GM19239 (cell line): ENCODE measurements around the gene PDCD1LG2.
"Not testable (repeated sequence)": the region's sequence is repeated elsewhere in the genome, so short reads cannot be mapped to it uniquely, and the experiment has no call there.

Experiments
- DNase-seq: peaks from one replicate; pipeline ENCODE4 v3.0.0; 2011; ENCODE audit warnings: low spot score; ENCODE audit not compliant: insufficient read length
- FAIRE-seq: peaks from 2 replicates; lab custom pipeline; 2011; peaks lifted over from hg19 to GRCh38; lab: Jason Lieb, UNC

Gene PDCD1LG2

DNA sequence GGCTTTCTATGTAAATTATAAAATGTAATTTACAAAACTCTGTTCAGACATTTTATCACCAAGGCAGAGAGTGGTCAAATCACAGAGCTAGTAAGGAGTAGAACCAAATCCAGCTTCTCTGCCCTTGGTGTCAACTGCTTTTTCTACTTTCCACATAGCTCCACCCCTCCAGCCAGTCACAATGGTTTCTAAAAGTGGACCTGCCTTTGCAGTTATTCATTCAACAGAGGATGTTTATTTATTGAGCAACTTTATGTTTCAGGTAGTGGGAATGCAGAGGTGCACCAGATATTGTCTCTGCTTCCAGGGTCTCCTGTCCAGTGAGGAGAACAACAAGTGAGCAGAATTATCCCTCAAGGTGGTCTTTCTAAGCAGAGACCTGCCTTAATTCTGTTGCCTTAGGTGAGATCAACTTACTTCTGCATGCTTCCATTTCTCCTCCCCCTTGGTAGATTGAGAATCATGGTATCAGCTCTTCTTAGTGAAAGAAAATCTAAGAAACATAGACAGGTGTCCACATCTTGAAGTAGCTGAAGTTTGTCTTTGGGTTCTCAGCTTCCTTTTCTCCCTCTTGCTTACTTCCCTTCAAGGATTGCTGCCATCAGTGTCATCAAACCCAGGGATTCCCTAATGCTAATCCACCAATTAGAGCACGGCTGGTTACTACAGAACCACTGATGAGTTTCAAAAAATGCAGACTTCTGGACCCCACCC is 17.2 kb upstream of the PDCD1LG2 start:
- DNase-seq (no peak), FAIRE-seq (peak; percentile 66)

DNA sequence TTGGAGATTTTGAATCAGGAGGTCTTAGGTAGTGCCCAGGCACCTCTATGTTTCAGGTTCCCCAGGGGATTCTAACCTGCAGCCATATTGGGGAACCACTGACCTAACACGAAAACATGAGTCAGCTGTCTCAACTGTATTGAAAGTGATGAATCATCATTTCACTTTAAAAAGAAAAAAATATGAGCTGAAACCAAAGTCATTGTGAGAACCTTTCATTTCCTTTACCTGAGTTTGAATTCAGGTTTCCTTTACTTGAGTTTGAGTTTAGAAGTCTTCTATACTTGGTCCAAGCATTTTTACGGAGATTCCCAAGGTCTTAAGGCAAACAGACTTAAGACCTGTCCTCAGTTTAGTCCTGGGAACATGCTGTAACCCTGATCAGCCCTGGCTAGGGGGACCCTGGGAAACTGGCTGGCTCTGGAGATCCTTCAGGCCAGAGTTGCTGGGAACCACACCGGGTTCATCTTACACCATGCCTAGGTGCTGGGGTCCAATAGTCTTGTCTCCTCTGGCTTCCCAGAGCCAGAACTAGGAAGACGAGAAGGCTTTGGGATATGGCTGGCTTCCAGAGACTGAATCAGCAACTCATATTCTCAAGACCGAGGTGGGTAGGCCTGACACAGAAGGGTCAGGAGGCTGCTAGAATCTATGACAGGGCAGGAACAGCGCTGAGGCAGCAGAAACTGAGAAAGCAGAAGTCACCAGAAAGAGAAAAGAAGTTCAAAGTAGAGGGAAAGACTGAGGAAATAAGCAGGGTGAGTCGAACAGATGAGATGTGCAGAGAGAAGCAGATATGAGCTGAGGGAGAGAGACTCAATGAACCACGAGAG is 16.4 kb upstream of the PDCD1LG2 start:
- DNase-seq: no peak
- FAIRE-seq: peak; percentile 99

DNA sequence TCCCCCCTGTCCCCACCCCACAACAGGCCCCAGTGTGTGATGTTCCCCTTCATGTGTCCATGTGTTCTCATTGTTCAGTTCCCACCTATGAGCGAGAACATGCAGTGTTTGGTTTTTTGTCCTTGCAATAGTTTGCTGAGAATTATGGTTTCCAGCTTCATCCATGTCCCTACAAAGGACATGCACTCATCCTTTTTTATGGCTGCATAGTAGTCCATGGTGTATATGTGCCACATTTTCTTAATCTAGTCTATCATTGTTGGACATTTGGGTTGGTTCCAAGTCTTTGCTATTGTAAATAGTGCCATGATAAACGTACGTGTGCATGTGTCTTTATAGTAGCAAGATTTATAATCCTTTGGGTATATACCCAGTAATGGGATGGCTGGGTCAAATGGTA is 15.6 kb upstream of the PDCD1LG2 start:
- not testable (repeated sequence) for FAIRE-seq, DNase-seq

DNA sequence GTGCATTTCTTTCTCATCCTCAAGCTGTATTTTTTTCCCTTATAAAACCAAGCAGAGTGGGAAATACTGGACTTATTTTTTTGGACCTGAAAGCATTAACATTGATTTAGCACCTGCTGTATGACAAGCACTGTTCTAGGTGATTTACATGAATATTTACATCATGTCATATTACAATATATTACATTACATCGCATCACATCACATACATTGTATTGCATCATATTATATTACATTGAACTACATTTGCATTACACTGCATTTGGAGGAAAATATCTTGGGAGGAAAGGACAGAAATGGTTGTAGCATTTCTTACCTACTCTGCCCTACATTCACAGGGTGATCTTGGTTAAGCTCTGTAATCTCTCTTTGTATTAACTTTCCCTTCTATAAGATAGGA is 11.2 kb upstream of the PDCD1LG2 start:
- DNase-seq: no peak

DNA sequence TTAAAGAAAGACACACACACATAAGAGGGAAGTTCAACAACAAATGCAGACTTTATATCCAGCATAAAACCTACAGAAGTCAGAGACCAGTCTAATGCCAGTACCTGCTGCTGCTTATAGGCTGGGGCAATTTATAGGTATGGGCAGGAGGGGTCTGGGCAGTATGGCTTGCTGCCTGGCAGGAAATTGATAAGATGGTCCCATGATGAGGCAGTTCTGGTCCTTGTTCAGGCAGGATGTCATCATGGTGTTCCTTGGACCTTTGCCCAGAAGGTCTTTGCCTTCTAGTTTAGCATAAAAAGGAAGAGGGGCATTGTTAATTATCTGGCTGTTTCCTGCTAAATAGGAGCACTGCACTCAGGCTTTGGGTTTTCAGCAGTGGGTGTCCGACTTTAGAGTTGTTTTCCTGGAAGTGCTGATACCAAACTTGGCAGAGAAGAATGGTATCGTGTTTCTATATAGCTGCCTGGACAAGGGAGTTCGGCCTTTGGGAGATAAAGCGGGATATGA is 10.4 kb upstream of the PDCD1LG2 start:
- FAIRE-seq (no peak), DNase-seq (no peak)

More for the DNA sequence above, 11.2 kb upstream of the PDCD1LG2 start:
- FAIRE-seq: no peak

DNA sequence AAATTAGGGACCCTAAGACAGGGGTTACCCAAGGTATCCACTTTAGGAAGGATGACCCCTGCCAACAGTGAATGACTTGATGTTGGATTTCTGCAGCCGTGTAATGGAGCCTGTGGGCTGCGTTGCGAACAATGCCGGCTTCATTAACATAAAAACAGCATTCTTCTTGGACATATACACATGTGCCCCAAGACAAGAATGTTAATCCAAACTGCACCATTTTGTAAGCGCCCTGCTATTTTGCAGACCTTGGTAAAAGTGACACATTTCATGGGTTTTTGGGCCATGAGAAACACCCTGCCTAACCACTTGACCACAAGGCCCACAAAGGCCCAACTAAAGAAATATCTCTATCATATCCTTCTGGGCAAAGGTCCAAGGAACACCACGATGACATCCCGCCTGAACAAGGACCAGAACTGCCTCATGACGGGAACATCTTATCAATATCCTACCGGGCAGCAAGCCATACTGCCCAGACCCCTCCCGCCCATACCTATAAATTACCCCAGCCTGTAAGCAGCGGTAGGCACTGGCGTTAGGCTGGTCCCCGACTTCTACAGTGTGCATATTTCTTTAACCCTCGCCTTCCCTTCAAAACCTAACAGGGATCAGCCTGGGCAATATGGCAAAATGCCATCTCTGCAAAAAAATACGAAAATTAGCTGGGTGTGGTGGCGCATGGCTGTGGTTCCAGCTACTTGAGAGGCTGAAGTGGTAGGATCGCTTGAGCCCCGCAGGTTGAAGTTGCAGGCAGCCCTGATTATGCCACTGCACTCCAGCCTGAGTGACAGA is 9.7 kb upstream of the PDCD1LG2 start:
- FAIRE-seq (no peak), DNase-seq (no peak)

DNA sequence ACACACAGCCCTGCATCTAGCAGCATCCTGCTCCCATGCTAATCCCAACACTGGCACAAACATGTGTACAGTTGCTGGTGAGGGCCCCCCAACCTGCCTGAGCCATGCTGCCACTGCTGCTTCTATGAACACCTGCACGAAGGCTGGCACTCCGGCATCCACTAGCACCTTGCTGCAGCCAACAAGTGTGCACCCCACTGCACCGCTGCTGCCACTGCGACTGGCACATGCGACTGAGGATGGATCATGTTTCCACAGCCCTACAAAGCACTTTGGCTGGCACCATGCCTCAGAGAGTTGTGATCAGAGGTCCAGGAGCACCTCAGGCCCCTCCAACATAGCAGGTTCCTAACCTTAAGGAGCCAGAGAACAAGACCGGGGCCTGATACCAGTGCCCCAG is 7.8 kb upstream of the PDCD1LG2 start:
- DNase-seq (no peak), FAIRE-seq (no peak)

DNA sequence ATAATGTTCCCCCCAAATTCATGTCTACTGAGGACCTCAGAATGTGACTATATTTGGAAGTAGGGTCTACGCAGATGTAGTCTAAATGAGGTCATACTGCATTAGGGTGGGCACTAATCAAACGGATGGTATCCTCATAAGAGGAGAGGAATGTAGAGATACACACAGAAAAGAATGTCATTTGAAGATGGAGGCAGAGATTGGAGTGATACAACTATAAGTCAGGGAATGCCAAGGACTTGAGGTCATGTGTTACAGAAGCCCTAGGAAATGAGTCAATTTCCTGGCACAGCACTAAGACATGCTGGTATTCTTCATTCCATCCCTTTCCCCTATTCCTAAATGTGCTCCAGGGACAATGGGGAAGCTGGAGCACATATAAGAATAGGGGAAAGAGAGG is 758 bp upstream of the PDCD1LG2 start:
- DNase-seq: no peak
- FAIRE-seq: peak; percentile 80

DNA sequence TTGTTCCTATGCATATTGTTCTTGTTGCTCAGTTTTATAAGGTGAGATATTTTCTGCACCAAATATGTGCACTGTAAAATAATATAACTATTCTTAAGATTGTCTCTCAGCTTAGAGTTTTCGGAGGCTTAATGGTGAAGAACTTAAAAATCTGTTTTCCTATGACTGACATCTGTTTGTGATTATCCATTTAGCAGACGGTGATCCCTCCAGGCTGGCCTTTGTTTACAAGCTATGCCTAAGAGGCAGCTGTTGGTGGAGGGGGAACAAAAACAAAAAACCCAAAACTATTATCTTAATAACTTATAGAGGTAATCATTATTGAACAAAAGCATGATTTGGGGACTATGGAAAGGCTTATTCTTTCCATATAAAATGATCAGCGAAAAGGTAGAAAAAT is 658 bp downstream of the PDCD1LG2 start:
- FAIRE-seq (peak; percentile 44), DNase-seq (no peak)

DNA sequence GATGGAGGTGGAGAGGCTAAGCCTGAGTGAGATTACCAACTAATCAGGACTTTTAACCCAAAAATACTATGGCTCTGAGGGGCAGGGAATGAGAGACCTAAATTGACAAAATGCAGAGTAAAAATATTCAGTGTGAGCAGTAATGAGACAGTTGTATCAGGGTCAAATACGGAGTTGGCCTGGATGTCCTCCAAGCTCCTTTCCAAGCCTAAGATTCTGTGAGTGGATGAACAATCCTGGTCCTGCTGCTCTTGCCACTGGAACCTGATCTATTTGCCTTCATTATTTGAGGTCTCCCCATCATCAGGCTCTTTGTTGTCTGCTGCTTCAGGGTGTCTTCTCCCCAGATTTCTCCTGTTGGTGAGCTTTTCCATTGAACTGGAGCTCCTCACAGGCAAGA is 1.1 kb downstream of the PDCD1LG2 start:
- FAIRE-seq: peak; percentile 77
- DNase-seq: no peak

DNA sequence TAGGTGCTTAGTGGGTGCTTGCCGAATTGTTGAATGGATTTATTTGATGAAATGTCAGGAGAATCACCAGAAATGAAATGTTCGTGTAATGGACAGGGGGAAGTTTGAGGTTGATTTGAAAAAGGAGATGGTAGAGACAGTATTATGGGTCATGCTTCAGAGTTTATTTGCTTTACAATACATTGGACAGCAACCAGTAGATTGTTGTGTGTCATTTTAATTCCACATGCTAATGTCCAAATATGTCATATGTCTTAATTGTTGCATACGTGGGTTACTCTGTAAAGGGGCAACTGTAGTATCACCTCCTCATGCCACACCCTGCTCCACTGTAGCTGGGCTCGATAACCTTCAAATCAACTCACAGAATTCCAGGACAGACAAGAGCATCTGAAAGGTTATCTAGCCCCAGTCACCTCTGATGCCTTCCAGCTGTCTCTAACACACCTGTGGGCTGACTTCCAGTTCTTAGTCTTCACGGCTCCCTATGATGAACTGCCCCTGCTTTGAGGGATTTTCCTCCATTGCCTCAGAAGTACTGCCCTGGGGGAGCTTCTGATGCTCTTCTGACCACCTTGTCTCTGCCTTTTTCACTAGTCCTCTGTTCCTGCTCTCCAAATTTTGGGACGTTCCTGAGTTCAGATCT is 1.7 kb downstream of the PDCD1LG2 start:
- DNase-seq (no peak), FAIRE-seq (peak; percentile 8)

DNA sequence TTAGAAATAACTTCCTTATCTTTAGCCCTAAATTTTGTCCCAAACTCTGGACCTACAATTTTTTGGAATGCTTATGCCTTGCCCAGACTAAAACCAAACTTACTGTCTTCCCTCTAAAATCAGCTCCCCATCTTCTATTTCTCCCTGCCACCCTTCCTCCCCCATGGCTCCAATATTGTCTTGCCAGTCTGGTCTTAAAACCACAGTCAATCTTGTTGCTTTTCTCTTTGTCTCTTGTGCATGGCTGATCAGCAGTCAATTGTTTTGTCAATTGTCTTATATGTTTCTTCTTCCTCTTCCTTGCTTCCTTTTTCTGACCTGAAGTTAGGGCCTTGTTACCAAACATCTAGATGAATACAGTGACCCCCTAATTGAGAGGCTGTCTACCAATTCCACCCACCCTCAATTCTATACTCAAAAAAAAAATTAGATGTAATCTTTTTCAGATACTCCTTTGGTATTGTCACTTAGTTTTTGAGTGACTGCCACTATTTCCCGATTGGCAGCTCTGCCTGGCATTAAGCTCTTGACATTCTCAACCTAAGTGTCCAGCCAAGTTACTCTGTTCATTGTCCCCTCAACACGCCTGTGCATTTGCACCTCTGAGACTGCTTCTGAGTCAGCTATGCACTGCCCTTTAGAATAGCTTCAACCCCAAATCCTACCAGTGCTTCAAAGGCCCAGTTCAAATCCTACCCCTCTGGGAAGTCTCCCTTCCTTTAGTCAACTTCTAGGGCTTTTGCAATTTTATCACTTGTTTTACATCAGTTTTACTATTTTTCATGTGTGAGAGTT is 2.5 kb downstream of the PDCD1LG2 start:
- DNase-seq (no peak), FAIRE-seq (peak; percentile 33)

DNA sequence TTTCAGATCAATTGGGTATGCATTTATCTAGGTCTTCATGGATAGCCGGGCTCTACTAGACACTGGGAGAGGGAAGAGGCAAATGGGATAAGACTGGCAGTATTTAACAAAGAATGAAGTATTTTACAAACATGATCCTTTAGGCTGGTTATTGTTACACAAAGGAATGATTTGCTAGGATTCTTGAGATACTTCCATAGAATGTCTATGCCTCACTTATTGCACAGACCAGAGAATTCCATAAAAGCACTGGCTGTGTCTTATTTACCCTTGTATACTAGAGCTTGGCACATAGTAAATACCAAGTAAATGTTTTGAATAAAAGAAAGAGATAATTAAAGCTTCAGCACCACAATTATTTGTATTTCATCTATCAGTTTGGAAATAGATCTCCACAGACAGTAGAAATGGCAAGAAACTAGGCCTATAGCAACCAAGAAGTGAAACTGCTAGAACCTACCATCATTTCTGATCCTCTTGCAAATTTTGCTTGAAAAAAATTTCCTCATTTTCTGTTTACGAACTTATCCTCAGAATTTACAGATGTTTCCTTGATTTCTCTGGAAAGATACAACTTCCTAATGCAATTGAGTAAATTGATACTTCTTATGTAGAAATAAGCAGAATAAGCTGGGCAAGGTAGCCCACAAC is 3.8 kb downstream of the PDCD1LG2 start:
- DNase-seq: no peak
- peak; percentile 68 for FAIRE-seq

DNA sequence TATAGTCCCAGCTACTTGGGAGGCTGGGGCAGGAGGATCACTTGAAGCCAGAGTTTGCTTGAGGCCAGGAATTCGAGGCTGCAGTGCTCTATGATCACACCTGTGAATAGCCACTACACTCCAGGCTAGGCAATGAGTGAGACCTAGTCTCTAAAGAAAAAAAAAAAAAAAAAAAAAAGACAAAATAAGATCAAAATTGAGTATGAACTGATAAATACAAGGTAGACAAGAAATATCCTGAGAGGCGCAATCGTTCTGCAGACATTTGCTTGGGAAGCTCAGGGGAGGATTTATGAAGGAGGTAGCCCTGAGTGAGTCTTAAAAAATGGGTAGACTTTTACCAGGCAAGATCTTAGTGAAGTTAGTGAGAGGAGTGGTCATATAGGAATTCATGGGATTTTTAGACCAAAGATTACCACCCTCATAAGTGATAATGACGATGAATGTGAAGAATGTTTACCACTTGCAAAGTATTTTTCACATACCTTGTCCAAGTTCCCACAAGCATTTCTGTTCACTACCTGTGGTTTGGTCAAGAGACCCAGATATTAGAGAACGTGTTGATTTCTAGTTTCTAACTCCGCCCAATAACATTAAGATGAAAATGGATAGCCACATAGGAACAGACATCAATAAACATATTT is 4.4 kb downstream of the PDCD1LG2 start:
- DNase-seq (no peak), FAIRE-seq (peak; percentile 8)

DNA sequence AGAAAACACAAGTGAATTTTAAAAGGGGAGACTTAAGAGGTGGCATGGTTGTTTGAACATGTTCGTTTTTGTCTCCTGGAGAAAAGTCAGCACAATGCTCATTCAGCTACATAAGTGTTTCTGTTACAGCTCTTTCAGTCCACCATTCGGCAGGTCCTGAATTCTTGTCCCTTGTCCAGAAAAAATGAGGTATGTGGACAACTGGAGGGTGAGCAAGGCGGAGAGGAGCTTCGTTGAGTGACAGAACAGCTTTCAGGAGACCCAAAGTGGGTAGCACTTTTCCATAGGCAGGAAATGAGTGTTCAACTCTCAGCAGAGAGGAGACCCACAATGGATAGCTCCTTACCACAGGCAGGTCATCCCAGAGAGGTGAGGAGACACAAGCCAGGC is 4.9 kb downstream of the PDCD1LG2 start:
- no peak for DNase-seq
- FAIRE-seq: peak; percentile 44

DNA sequence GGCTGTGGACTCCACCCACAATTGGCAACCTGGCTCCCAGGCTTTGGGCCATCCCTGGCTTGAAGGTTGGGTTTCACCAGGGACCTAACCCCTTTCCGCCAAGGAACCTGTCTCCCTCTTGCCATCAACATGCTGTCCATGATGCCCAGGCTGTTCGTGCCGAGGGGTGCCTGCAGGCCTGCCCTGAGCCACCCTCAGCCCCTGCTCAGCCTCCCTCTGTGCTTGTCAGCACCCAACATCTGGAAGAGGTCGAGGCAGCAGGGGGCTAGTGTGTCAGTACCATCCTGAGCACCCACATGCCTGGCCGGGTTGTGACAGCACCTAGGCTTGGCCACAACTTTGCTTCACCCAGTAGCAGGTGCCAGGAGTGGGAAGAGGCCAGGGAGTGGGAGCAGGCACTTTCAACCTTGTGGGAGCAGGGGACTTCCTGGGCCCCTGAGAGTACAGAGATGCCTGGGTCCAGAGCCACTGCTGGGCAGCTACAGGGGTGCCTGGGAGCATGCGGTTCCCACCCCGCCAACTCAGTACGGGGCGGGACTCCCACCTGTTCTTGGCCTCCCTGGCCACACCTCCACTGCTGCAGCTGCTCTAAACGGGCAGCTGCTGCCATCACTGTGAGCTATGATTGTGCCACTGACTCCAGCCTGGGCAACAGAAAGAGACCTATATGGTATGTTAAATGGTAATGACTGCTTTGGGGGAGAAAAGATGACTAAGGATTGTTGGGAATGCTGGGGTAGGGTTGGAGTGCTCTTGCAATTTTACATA is 6.3 kb downstream of the PDCD1LG2 start:
- DNase-seq (no peak), FAIRE-seq (no peak)

DNA sequence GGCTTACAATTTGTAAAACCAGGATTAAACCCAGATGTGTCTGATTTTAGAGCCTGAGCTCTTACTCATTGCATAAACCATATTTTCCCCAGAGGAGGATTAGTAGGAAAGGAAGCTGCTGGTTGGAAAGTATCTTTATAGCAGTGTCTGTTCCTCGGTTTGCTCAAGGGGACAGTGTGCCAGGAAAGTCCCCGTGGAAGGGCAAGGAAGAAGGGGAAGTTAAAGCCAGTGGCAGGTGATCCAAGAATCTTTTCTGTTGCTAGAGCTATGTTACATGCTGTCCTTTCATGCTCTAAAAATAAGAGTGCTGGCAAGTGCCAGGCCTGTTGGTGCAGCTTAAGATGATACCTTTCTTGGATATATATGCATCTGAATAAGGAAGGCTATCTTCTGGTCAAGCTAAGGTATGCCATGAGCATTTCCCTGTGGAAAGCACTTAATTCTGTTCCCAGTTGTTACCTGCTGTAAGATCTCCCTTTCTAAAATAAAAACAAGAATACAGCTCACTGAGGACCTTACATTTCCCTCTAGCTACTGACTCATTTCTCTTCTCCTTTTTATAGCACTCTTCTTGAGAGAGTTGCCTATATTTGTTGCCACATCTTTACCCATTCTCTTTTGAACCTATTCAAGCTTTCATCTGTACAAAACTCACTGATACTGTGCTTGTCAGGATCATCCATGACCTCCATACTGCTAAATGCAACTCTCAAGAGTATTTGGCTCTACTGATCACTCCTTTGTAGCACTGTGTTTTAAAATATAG is 8.0 kb downstream of the PDCD1LG2 start:
- DNase-seq: no peak
- peak; percentile 89 for FAIRE-seq
